ENCODE data around the gene KIF26B.

Gene KIF26B

DNA sequence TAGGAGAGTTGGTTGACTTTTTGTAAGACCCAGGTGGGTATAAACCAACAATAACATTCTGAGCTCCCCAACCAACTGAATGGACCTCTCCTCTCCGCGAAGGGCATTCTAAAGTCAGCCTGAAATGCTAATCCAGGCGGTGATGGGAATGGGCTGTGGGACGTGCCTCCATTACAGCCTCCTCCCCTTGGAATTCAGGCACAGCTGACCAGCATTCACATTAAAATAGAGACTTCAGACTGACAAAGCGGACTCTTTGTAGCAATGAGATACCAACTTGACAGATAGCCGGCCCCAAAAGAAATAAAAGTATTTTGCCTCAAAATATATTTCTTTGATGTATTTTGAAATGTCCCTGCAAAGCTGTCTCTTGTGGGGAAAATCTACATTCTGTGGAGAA, 101.7 kb downstream of the KIF26B start:
- no peak for DNase-seq
- in situ Hi-C loops (cut with MboI; ENCODE audit: low pct_unique_long_range_greater_than_20kb, low sequenced_read_pairs), result no loop called here

DNA sequence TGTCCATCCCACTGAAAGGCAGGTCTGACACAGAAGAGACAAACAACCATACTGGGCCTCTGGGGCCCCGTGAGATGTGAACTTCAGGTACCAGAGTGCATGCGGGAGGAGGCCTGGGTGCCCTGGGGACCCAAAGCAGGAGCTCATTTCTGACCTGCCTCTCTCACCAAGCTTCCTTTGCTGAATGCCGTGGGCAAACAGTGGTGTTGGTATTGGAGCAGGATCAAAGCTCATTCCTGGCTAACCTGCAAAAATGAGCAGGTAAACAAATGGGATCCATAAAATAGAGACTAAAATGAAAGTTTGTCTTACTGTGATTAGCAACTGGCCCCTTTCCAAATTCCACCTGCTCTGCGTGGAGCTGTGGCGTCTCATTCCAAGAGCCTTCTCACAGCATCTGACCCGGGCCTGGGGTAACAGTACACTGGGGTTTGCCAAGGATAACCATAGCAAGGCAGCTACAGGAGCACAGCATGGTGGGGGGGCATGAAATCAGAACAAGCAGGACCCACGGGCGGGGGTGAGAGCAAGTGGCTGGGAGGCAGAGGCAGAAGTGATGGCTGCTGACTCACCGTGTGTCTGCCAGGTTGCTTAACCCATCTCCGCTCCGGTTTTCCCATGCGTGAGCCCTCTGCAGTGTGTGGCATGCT, 103.6 kb downstream of the KIF26B start:
- DNase-seq, result no peak

DNA sequence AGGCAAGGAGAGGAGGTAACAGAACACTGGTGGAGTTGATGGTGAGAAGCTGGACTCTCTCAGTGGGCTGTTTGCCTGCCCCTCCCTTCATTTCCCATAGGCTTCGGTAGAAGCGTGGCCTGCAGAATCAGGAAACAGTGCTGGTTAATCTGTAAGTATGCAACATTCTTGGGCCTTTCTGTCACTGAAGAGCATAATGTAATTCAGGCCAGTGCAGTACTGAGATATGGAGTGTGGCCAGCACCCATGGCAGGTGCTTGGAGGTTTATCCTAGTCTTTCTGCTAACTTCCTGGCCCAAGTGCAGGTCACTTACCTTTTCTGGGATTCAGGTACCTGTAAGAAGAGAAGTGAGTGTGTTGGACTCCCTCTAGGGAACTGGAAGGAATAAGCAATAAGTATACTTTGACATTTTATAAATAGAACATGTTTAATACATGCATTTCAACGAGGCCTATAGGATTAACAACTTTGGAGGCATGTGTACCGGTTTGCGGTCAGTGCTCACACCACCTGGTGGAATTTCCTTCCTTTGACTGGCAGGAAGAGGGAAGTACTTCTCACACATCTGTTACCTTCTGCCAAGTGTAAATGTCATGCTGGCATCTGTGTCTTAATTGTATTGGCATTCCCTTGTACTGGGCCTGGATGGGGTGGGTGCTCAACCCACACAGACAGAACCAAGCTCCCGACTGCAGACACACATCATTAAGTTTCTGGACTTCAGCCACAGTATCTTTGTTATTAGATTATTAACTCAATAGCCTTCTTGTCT, 105.5 kb downstream of the KIF26B start:
- DNase-seq, result peak; percentile 52

More for the DNA sequence above, 103.6 kb downstream of the KIF26B start:
- in situ Hi-C loops (cut with MboI; ENCODE audit: low pct_unique_long_range_greater_than_20kb, low sequenced_read_pairs), result no loop called here

DNA sequence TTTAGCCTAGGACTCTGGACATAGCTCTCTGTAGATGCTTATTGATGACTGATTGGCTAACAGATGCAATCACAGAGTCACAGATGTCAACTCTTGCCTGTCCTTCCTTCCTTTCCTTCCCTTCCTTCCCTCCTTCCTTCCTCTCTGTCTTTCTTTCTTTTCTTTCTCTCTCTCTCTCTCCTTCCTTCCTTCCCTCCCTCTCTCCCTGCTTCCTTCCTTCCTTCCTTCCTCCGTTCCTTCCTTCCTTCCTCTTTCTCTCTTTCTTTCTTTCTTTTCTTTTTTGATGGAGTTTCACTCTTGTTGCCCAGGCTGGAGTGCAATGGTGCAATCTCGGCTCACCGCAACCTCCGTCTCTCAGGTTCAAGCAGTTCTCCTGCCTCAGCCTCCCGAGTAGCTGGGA, 106.1 kb downstream of the KIF26B start:
- in situ Hi-C loops (cut with MboI; ENCODE audit: low pct_unique_long_range_greater_than_20kb, low sequenced_read_pairs), result no loop called here
- DNase-seq, result no peak

More for the DNA sequence above, 105.5 kb downstream of the KIF26B start:
- in situ Hi-C loops (cut with MboI; ENCODE audit: low pct_unique_long_range_greater_than_20kb, low sequenced_read_pairs), result no loop called here

DNA sequence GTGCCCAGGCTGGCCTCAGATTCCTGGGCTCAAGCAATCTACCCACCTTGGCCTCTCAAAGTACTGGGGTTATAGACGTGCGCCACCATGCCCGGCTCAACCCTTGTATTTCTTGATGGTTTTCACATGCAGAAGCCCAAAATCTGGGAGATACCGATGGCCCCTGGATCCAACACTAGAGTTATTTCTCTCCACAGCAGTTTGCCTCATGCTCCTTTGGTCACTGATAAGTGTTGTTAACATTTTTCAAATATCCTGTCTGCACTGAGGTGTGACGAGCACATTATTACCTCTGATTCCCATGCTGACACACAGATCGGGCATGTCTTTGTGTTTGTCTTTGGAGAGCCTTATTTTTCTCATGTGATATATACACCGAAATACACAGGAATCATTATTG, 107.0 kb downstream of the KIF26B start:
- DNase-seq, result no peak
- in situ Hi-C loops (cut with MboI; ENCODE audit: low pct_unique_long_range_greater_than_20kb, low sequenced_read_pairs), result no loop called here

DNA sequence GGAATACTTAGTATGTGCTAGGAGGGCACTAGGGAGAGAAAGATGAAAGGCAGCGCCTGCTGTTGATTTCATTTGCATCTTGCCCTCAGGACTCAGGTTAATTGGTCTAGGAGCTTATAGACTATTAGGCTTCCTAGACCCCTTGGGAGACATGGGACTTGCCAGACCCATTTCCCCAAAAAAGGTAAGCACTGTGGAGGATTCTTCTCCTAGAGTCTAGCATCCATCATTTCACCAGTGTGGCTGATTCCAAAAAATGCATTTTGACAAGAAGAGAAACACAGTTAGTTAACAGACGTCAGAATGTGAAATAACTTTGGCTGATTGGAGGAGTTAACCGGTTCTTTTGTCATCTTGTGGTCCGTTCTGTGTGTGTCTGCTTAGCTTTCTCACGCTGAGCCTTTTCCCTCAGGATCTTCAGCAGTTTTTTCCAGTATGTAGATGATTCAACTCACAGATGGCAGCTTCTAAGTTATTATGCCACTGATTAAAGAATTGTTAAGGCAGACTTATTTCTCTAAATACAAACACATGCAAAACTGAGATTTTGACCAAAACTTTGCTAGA, 108.8 kb downstream of the KIF26B start:
- DNase-seq, result no peak
- in situ Hi-C loops (cut with MboI; ENCODE audit: low pct_unique_long_range_greater_than_20kb, low sequenced_read_pairs), result no loop called here

DNA sequence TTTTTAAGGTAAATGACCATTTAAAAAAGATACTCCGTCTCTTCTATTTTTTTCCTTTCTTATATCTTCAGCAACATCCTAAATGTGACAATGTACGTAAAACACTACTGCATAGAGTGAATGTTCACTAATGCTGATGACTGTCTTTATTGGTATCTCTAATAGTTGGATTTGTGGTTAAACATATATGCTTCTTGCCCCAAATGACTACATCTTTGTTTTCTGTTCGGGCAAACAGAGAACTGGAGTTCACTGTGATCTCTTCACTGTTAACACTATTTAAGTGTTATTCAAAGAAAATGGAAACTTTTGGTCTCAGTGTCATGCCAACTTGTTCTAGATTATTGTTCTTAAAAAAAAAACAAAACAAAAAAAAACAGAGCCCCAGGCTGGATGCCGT, 109.4 kb downstream of the KIF26B start:
- in situ Hi-C loops (cut with MboI; ENCODE audit: low pct_unique_long_range_greater_than_20kb, low sequenced_read_pairs), result no loop called here
- no peak for DNase-seq

DNA sequence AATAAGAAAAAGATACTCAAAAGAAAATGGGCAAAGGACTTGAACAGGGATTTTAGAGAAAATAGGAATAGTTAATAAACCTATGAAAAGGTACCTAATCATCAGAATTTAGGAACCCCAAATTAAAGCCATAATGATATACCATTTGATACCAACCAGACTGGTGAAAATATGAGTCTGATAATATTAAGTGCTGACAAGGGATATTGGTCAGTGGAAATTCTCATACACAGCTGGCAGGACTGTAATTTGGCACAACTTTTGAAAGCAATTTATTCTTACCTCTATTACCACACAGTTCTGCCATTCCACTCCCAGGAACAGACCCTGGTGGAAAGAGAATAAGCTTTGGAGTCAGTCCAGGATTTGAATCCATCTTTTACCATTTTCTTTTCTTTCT, 111.3 kb downstream of the KIF26B start:
- in situ Hi-C loops (cut with MboI; ENCODE audit: low pct_unique_long_range_greater_than_20kb, low sequenced_read_pairs), result no loop called here
- no peak for DNase-seq

DNA sequence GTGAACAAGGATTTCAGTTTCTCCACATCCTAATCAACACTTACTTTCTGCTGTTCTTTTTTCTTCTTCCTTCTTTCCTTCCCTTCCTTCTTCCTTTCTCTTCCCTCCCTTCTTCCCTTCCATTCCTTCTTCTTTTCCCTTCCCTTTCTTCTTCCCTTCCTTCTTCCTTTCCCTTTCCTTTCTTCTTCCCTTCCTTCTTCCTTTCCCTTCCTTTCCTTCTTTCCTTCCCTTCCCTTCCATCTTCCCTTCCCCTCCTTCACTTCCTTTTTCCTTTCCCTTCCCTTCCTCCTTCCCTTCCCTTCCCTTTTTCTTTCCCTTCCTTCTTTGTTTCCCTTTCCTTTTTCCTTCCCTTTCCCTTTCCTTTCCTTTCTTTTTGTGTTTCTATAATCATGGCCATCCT, 115.3 kb downstream of the KIF26B start:
- in situ Hi-C loops (cut with MboI; ENCODE audit: low pct_unique_long_range_greater_than_20kb, low sequenced_read_pairs), result no loop called here

DNA sequence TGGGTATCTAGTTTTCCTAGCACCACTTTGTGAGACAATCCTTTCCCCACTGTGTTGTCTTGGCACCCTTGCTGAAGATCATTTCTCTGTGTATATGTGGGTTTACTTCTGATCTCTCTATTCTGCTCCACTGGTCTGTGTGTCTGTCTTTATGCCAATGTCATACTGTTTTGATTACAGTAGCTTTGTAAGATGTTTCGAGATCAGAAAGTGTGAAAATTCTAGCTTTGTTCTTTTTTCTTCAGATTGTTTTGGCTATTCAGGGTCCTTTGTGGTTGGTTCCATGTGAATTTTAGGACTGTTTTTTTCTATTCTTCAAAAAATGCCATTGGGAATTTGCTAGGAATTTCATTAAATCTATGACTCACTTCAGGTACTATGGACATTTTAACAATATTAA, 116.2 kb downstream of the KIF26B start:
- no peak for DNase-seq
- in situ Hi-C loops (cut with MboI; ENCODE audit: low pct_unique_long_range_greater_than_20kb, low sequenced_read_pairs), result no loop called here

More for the DNA sequence above, 115.3 kb downstream of the KIF26B start:
- no peak for DNase-seq

DNA sequence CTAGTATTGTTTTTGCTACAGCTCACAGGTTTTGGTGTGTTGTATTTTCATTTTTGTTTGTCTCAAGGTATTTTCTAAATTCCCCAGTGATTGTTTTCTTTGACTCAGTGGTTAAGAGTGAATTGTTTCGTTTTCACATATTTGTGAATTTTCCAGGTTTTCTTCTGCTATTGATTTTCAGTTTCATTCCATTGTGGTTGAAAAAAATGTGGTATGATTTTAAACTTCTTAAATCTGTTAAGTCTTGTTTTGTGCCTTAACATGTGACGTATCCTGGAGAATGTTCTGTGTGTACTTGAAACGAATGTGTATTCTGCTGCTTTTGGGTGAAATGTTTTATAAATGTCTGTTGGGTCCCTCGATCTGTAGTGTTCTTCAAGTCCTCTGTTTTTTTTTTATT, 117.9 kb downstream of the KIF26B start:
- no peak for DNase-seq
- in situ Hi-C loops (cut with MboI; ENCODE audit: low pct_unique_long_range_greater_than_20kb, low sequenced_read_pairs), result no loop called here

DNA sequence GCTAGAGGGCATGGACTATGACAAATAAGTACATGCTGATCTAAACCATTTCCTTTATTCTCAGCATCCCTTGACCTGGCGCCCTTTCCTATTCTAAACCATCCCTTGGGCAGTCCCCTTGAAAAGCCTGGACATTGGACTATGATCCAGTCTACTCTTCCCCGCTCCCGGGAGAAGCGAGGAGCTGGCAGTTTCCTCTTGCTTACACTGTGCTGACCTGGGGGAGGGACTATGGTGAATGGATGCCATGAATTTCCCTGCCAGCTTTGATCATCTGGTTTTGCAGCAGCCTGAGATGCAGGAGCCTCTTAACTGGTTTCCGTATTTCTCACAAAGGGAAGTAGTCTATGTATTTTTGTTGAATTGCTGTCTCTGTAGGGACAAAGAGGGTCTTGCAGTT, 121.7 kb downstream of the KIF26B start:
- in situ Hi-C loops (cut with MboI; ENCODE audit: low pct_unique_long_range_greater_than_20kb, low sequenced_read_pairs), result no loop called here

DNA sequence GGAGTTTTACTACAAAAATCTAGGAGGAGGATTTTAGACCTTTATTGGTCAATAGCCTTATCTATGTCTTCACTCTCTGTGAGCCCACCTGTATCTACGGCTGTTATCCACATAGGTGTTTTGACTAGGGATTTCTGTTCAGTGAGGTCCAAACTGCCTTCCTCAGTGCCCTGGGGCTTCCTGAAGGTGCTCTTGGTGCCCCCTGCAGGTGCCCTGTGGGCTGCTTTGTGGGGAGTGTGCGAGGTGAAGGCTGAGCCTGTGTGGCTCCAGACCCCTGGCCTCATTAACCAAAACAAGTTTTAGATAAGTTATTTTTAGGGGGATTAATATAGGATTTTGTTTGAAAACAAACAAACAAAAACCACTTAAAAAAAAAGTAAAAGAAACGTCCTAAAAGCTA, 122.5 kb downstream of the KIF26B start:
- DNase-seq, result peak; percentile 30
- in situ Hi-C loops (cut with MboI; ENCODE audit: low pct_unique_long_range_greater_than_20kb, low sequenced_read_pairs), result no loop called here

More for the DNA sequence above, 121.7 kb downstream of the KIF26B start:
- peak; percentile 40 for DNase-seq

DNA sequence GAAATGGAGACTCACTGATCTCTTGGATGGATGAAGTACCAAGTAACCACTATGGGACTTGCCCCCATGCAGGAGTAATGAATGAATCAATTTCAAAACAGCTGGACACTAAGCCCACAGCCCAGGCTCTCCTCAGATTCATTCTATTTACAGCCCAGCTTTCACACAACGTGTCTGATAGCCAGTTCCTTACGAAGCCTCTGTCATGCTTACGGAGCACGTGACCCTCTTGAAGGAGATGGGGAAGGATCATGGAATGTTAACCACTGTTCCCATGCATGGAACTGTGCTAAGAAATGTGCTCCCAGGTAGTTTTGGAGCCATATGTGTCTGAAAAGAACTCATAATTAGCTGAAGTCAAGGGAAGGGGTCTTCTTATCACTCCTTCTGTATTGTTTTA, 124.1 kb downstream of the KIF26B start:
- no peak for DNase-seq
- in situ Hi-C loops (cut with MboI; ENCODE audit: low pct_unique_long_range_greater_than_20kb, low sequenced_read_pairs), result no loop called here

DNA sequence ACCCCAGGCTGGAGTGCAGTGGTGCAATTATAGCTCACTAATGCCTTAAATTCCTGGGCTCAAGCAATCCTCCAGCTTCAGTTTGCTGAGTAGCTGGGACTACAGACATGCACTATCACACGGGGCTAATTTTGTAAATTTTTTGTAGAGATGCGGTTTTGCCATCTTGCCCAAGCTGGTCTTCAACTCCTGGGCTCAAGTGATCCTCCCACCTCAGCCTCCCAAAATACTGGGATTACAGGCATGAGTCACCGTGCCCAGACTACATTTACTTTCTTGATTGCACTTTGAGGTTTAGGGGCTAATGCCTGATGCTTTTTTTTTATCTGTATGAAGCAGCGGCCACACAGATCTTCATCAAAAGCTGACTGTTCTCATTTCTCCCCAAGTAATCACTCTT, 124.6 kb downstream of the KIF26B start:
- DNase-seq, result peak; percentile 62
- in situ Hi-C loops (cut with MboI; ENCODE audit: low pct_unique_long_range_greater_than_20kb, low sequenced_read_pairs), result no loop called here

DNA sequence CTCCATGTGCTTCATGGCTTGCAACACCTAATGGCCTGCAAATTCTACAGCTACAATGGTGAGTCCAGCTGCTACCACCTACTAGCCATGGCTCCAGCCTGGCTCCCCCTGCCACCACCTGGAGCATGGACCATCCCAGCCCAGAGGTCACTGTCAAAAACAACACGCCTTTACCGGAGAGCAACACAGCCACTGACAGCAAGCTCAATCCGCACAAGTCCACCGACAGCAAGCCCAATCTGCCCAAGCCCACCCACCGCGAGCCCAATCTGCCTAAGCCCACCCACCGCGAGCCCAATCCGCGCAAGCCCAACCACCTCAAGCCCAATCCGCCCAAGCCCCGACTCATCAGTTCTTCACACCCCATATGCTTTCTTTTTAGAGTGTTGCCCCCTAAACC, 128.2 kb downstream of the KIF26B start:
- no peak for DNase-seq
- in situ Hi-C loops (cut with MboI; ENCODE audit: low pct_unique_long_range_greater_than_20kb, low sequenced_read_pairs), result no loop called here

DNA sequence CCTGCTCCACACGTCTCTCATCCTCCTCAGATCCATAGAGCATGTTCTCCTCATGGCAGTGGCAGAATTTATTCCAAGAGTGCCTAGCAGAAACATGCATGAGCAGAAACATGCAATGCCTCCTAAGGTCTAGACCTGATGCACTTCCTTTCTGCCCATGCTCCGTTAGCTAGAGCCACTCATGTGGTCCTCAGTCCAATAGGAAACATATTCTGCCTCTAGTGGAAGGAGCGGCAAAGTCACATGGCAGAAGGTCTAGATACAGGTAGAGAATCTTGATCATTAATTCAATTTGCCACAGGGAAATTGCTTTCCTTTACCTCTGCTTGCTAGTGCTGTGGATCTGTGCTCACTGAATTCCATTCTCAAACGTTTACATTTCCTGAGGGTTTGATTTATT, 130.4 kb downstream of the KIF26B start:
- no peak for DNase-seq
- in situ Hi-C loops (cut with MboI; ENCODE audit: low pct_unique_long_range_greater_than_20kb, low sequenced_read_pairs), result no loop called here

DNA sequence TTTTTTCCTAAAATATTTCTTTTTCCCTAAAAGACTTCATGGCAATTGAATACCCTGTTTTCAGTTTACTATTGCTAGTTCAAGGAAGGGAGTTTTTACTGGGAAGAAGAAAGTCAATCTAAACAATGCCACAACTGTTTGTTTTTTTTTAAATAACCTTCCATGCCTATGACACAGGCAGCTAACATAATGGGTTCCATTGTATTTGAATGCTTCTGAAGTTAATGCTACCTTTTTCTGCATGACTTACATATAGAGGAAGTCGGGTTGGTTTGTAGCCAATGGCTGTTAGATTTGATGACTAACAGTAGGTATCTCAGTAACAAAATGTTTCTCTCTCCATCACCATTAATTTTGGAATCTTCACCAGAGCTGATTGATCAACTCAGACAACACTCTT, 134.0 kb downstream of the KIF26B start:
- no peak for DNase-seq
- in situ Hi-C loops (cut with MboI; ENCODE audit: low pct_unique_long_range_greater_than_20kb, low sequenced_read_pairs), result no loop called here

DNA sequence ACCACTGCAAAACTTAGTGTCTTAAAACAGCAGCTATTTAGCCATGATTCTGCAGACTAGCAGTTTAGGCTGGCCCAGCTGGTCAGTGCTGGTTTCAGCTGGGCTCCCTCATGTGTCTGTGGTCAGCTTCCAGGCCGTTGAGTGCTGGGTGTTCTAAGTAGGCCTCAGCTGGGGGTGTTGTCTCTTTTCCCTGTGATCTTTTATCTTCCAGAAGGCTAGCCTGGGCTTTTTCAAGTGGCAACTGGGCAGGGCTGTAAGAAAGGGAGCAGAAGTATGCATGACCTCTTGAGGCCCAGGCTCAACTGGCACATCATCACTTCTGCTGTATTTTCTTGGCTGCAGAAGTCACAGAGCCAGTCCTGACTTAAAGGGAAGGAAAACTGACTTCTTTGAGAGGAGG, 136.1 kb downstream of the KIF26B start:
- no peak for DNase-seq
- in situ Hi-C loops (cut with MboI; ENCODE audit: low pct_unique_long_range_greater_than_20kb, low sequenced_read_pairs), result no loop called here

DNA sequence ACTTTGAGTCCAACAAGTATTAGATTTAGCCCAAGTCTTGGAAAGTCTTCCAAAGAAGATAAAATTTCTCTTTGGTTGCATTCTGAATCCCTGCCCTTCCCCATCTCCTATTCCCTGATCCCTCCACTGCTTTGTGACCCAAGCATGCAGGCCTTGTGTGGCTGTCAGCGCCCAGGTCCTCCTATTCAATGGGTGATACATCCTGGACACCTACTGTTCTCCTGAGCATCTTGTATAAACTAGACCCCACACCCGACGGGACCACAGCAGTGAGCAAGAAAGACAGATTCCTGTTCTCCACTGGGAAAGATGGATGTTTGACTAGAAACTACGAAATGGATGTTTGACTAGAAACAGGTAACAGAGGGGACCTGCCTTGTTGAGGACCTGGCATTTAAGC, 136.6 kb downstream of the KIF26B start:
- in situ Hi-C loops (cut with MboI; ENCODE audit: low pct_unique_long_range_greater_than_20kb, low sequenced_read_pairs), result no loop called here
- no peak for DNase-seq

DNA sequence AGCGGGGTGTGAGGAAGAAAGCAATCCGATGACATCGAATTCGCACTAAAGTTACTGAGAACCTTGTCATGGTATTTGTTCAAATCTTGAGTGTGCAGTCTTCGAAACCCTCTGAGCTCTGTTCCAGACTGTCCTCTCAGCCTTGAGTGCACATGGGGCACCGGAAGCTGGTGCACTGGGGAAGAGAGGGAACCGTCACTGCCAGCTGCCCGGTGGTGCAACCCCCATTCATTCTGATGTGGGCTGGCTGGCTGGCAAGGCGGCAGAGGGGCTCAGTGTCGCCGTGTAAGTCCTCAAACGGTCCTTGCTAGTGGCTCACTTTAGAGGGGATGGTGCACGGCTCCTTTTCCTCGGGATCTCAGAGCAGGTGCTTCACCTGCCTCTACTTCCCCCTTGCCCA, 137.4 kb downstream of the KIF26B start:
- no peak for DNase-seq
- in situ Hi-C loops (cut with MboI; ENCODE audit: low pct_unique_long_range_greater_than_20kb, low sequenced_read_pairs), result no loop called here

Data from KBM-7 (cell line).